ENCODE data around the gene HMCN2. TPM values are rescaled to one million over a fixed set of nuclear protein-coding genes. Genes with fewer than 3 reads are reported as not detected.
"Not testable (repeated sequence)": the region's sequence is repeated elsewhere in the genome, so short reads cannot be mapped to it uniquely, and the experiment has no call there.

The HMCN2 gene
- total and polyA plus RNA-seq, 2 donors (not counting 1 experiment from before 2014, with no cell fraction given) = 0.01 TPM; not detected in 1

- DNase-seq (no peak), ATAC-seq (ENCODE audit: low read depth) (no peak)
- H3K9me3 ChIP-seq (ENCODE audit: control extremely low read depth in 1 of 3, control insufficient read depth in 2 of 3, insufficient read depth in 1 of 3, low read length in 2 of 3) = no peaks in the 10 kb centered on the region
- H3K4me1 Mint-ChIP-seq = no peaks in the 10 kb centered on the region
- CTCF ChIA-PET = no interaction called here
- 87% methylated on average over 15 of the region's 16 CpGs for WGBS (ENCODE audit: insufficient coverage)
- TF ChIP-seq EZH2 (IDR thresholded peaks at IDR 0.05; ENCODE audit: borderline replicate concordance, insufficient read depth, low read depth, low read length, poor library complexity, severe bottlenecking) (no peak), CTCF (IDR thresholded peaks at IDR 0.05) (no peak)
- H3K4me3 ChIP-seq (ENCODE audit: control extremely low read depth in 1 of 5, extremely low read depth in 1 of 5, insufficient read depth in 1 of 5, low read depth in 2 of 5, low read length in 4 of 5) = no peak overlapping the region
- no peak overlapping the region for H3K9ac ChIP-seq (ENCODE audit: low read length)
- POLR2A ChIA-PET = no interaction called here
- no peaks in the 10 kb centered on the region for H3K9me3 Mint-ChIP-seq (ENCODE audit: insufficient read depth)
- no peaks in the 10 kb centered on the region for H4K20me1 ChIP-seq (ENCODE audit: control insufficient read depth, insufficient read depth, low read length, poor library complexity, severe bottlenecking)
- H3K27ac Mint-ChIP-seq = no peak overlapping the region
- no peak overlapping the region for H3K4me2 ChIP-seq (replicated peaks; ENCODE audit: low read depth, low read length, poor library complexity, severe bottlenecking)
- no peak overlapping the region for H3K4me3 Mint-ChIP-seq
- H3K4me1 ChIP-seq (ENCODE audit: control insufficient read depth in 2 of 2, insufficient read depth in 2 of 2, low read length in 2 of 2) = no peaks in the 10 kb centered on the region
- no peak overlapping the region for H2AFZ ChIP-seq (ENCODE audit: insufficient read depth, low read depth, low read length, poor library complexity, severe bottlenecking)
- H3K79me2 ChIP-seq (ENCODE audit: control insufficient read depth, insufficient read depth, low read length) = no peaks in the 10 kb centered on the region
- H3K27me3 ChIP-seq (replicated peaks in 1 of 4; ENCODE audit: control extremely low read depth in 1 of 4, control insufficient read depth in 3 of 4, insufficient read depth in 4 of 4, low read length in 3 of 4) = peaks cover 0 to 8% (median 0%) of the 10 kb centered on the region in 4 experiments
- H3K27ac ChIP-seq (ENCODE audit: low read length in 2 of 2) = no peak overlapping the region
- intact Hi-C loops (cut with micrococcal nuclease) = no loop called here
- H3K36me3 ChIP-seq (replicated peaks in 1 of 2; ENCODE audit: control extremely low read depth in 1 of 2, control insufficient read depth in 1 of 2, extremely low read depth in 1 of 2, insufficient read depth in 2 of 2, low read length in 1 of 2) = no peaks in the 10 kb centered on the region
- peaks cover 19% of the 10 kb centered on the region for H3K27me3 Mint-ChIP-seq
Measured at GRCh38 chr9:130337784-130338380, 72.3 kb downstream of the HMCN2 start.

- H3K4me2 ChIP-seq (replicated peaks; ENCODE audit: low read depth, low read length, poor library complexity, severe bottlenecking); H3K9me3 Mint-ChIP-seq (ENCODE audit: insufficient read depth); H3K36me3 ChIP-seq (replicated peaks in 1 of 2; ENCODE audit: control extremely low read depth in 1 of 2, control insufficient read depth in 1 of 2, extremely low read depth in 1 of 2, insufficient read depth in 2 of 2, low read length in 1 of 2); DNase-seq; H3K4me3 Mint-ChIP-seq; H3K79me2 ChIP-seq (ENCODE audit: control insufficient read depth, insufficient read depth, low read length); H3K27me3 Mint-ChIP-seq; H3K9me3 ChIP-seq (ENCODE audit: control extremely low read depth in 1 of 3, control insufficient read depth in 2 of 3, insufficient read depth in 1 of 3, low read length in 2 of 3); intact Hi-C loops (cut with micrococcal nuclease); H3K4me1 Mint-ChIP-seq; H3K27ac Mint-ChIP-seq; ATAC-seq (ENCODE audit: low read depth); H3K4me3 ChIP-seq (ENCODE audit: control extremely low read depth in 1 of 5, extremely low read depth in 1 of 5, insufficient read depth in 1 of 5, low read depth in 2 of 5, low read length in 4 of 5); H3K27ac ChIP-seq (ENCODE audit: low read length in 2 of 2); CTCF ChIA-PET; H3K27me3 ChIP-seq (replicated peaks in 1 of 4; ENCODE audit: control extremely low read depth in 1 of 4, control insufficient read depth in 3 of 4, insufficient read depth in 4 of 4, low read length in 3 of 4); H2AFZ ChIP-seq (ENCODE audit: insufficient read depth, low read depth, low read length, poor library complexity, severe bottlenecking); POLR2A ChIA-PET; H3K9ac ChIP-seq (ENCODE audit: low read length); H3K4me1 ChIP-seq (ENCODE audit: control insufficient read depth in 2 of 2, insufficient read depth in 2 of 2, low read length in 2 of 2); H4K20me1 ChIP-seq (ENCODE audit: control insufficient read depth, insufficient read depth, low read length, poor library complexity, severe bottlenecking): not testable (repeated sequence)
- WGBS (ENCODE audit: insufficient coverage) = 100% methylated on average over 2 of the region's 8 CpGs
Measured at GRCh38 chr9:130338891-130339290, 73.3 kb downstream of the HMCN2 start.
